Trophoblast cell (in vitro differentiated cells and primary cell): ENCODE results near the gene ZNF747.

Experiments
- DNase-seq, 2 donors: peaks; one replicate each; pipeline ENCODE4 v3.0.0-alpha.2; 2016
- H2AFZ ChIP-seq: 2 replicates; pipeline ENCODE4 v1.6.1; 2013; ENCODE audit warnings: low read length, moderate library complexity, mild to moderate bottlenecking; ENCODE audit not compliant: insufficient read depth, poor library complexity
- H2AK5ac ChIP-seq: 2 replicates; pipeline ENCODE4 v1.6.1; 2013; ENCODE audit warnings: mild to moderate bottlenecking, low read length
- H2BK120ac ChIP-seq: 2 replicates; pipeline ENCODE4 v1.6.1; 2013; ENCODE audit warnings: low read length, mild to moderate bottlenecking, moderate library complexity; ENCODE audit not compliant: insufficient read depth, poor library complexity
- H2BK12ac ChIP-seq: 2 replicates; pipeline ENCODE4 v1.6.1; 2013; ENCODE audit warnings: mild to moderate bottlenecking, low read length, moderate library complexity
- H2BK5ac ChIP-seq: 2 replicates; pipeline ENCODE4 v1.6.1; 2013; ENCODE audit warnings: low read length, low read depth, moderate library complexity, mild to moderate bottlenecking; ENCODE audit not compliant: poor library complexity
- H3K14ac ChIP-seq: 2 replicates; pipeline ENCODE4 v1.6.1; 2013; ENCODE audit warnings: mild to moderate bottlenecking, low read length
- H3K18ac ChIP-seq: 2 replicates; pipeline ENCODE4 v1.6.1; 2013; ENCODE audit warnings: mild to moderate bottlenecking, low read length
- H3K23ac ChIP-seq: 2 replicates; pipeline ENCODE4 v1.6.1; 2013; ENCODE audit warnings: low read length
- H3K27ac ChIP-seq: 2 replicates; pipeline ENCODE4 v1.5.1; 2013; ENCODE audit warnings: low read depth, mild to moderate bottlenecking, inconsistent platforms, low read length, moderate library complexity
- H3K27me3 ChIP-seq: 2 replicates; pipeline ENCODE4 v1.6.1; 2013; ENCODE audit warnings: inconsistent platforms, mild to moderate bottlenecking, low read length, moderate library complexity; ENCODE audit not compliant: insufficient read depth
- H3K36me3 ChIP-seq, 2 experiments: 1 replicate in 1 of 2; 2 replicates in 1 of 2; pipeline ENCODE4 v1.6.1; 2013; ENCODE audit warnings: low read length in 2 of 2, mild to moderate bottlenecking in 2 of 2, moderate library complexity in 1 of 2; ENCODE audit not compliant: insufficient read depth in 2 of 2, control insufficient read depth in 1 of 2
- H3K4ac ChIP-seq: 2 replicates; pipeline ENCODE4 v1.6.1; 2013; ENCODE audit warnings: low read depth, mild to moderate bottlenecking, low read length, moderate library complexity
- H3K4me1 ChIP-seq, 2 experiments: 1 replicate in 1 of 2; 2 replicates in 1 of 2; pipeline ENCODE4 v1.6.1; 2013; ENCODE audit warnings: low read length in 2 of 2, mild to moderate bottlenecking in 2 of 2, moderate library complexity in 1 of 2; ENCODE audit not compliant: insufficient read depth in 2 of 2, control insufficient read depth in 1 of 2
- H3K4me2 ChIP-seq: 2 replicates; pipeline ENCODE4 v1.6.1; 2013; ENCODE audit warnings: inconsistent platforms, mild to moderate bottlenecking, low read length, moderate library complexity
- H3K4me3 ChIP-seq: 2 replicates; pipeline ENCODE4 v1.5.1; 2013; ENCODE audit warnings: mild to moderate bottlenecking, low read depth, low read length, inconsistent platforms
- H3K79me1 ChIP-seq: one replicate; pipeline ENCODE4 v1.6.1; 2013; ENCODE audit warnings: low read length
- H3K79me2 ChIP-seq: 2 replicates; pipeline ENCODE4 v1.6.1; 2013; ENCODE audit warnings: low read length, mild to moderate bottlenecking; ENCODE audit not compliant: control insufficient read depth, insufficient read depth, poor library complexity
- H3K9ac ChIP-seq: 2 replicates; pipeline ENCODE4 v1.6.1; 2013; ENCODE audit warnings: mild to moderate bottlenecking, low read length
- H3K9me3 ChIP-seq: 2 replicates; pipeline ENCODE4 v1.6.1; 2013; ENCODE audit warnings: low read depth, mild to moderate bottlenecking, control low read depth, inconsistent platforms, low read length; ENCODE audit not compliant: insufficient read depth
- H4K12ac ChIP-seq: 2 replicates; pipeline ENCODE4 v1.6.1; 2013; ENCODE audit warnings: low read depth, mild to moderate bottlenecking, low read length, moderate library complexity
- H4K8ac ChIP-seq: 2 replicates; pipeline ENCODE4 v1.6.1; 2013; ENCODE audit warnings: low read depth, mild to moderate bottlenecking, low read length, moderate library complexity
- H4K91ac ChIP-seq: one replicate; pipeline ENCODE4 v1.6.1; 2013; ENCODE audit warnings: low read depth, mild to moderate bottlenecking, low read length, moderate library complexity
- WGBS: extraction: QIAGEN DNeasy Blood & Tissue Kit; methylation state at CpG from one replicate; pipeline ENCODE4 v1.1.7; 2013; ENCODE audit warnings: missing lambda C conversion rate; ENCODE audit not compliant: insufficient read length, insufficient coverage; ENCODE audit errors: extremely low coverage; 5-methylcytosine and 5-hydroxymethylcytosine counted together

ZNF747 gene

DNA sequence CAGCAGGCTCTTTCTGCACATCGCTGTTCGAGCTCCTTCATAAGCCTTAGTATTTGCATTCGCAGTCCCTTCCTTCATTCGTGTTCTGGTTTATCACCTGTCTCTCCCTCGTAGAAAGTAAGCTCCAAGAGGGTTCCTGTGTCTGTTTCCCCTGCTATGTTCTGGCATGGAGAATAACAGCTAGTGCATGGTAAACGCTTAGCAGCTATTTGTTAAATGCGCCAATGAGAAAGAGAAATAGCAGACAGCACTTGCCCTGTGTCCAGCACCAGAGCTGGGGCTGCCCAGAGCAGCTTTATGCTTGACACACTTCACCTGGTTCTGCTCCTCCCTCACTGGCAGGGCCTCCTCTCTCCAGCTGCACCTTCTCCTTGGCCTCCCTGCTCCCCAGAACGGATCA lies 31.3 kb upstream of the ZNF747 start:
- Histone ChIP-seq H3K4ac (no peak overlapping the region), H3K79me1 (peaks cover 2% of the 10 kb centered on the region), H3K23ac (no peak overlapping the region), H3K9me3 (peaks cover 2% of the 10 kb centered on the region), H3K18ac (no peak overlapping the region), H3K4me2 (no peak overlapping the region), H2BK120ac (no peak overlapping the region), H3K9ac (no peak overlapping the region), H3K36me3 (peaks cover 0 to 3% of the 10 kb centered on the region in 2 experiments), H3K4me1 (peaks cover 3% of the 10 kb centered on the region in 2 experiments), H3K79me2 (peaks cover 1% of the 10 kb centered on the region), H3K27ac (no peak overlapping the region), H2AK5ac (no peak overlapping the region), H4K8ac (no peak overlapping the region), H4K12ac (no peak overlapping the region), H3K14ac (no peak overlapping the region), H2BK5ac (no peak overlapping the region), H3K4me3 (no peak overlapping the region), H2BK12ac (no peak overlapping the region), H4K91ac (no peak overlapping the region), H3K27me3 (no peaks in the 10 kb centered on the region), H2AFZ (no peak overlapping the region)
- no peak for DNase-seq
- WGBS, result no CpG with 5 or more reads among the region's 8 CpGs

DNA sequence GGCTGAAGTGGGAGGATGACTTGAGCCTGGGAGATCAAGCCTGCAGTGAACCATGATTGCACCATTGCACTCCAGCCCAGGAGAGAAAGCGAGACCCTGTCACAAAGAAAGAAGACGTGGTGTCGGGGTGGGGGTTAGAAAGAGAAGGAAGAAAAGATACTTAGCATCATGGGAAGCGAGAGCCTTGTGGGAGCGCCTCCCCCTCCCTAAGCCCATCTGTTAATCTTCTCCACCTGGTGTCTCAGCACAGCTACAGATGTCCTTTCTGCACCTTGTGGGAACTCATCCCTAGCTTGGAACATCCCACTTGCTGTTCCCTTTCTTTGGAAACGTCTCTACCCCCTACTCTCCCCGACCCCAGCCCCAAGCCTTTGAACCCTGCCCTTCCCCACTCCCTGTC lies 30.9 kb upstream of the ZNF747 start:
- Histone ChIP-seq H3K9me3 (peaks cover 2% of the 10 kb centered on the region), H3K14ac (no peak overlapping the region)

DNA sequence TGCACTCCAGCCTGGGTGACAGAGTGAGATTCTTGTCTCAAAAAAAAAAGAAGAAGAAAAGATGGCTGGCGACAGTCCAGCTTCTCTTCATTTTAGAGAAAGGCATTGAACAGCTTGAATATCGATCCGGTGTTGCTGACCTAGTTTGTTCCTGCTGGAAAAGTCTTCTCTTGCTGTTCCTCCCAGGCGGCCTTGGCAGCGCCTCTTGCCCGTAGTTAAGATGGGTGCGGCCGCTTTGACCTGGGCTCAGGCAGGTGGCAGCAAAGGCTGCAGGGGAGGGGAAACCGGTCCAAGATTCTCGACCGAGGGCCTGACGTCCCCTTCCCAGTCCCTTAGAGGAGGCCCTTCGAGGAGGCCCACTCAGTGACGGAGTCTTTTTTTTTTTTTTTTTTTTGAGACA lies 27.4 kb upstream of the ZNF747 start:
- H2AK5ac ChIP-seq, result no peak overlapping the region
- H2BK12ac ChIP-seq, result no peak overlapping the region
- no peak overlapping the region for H2BK5ac ChIP-seq
- H3K18ac ChIP-seq, result no peak overlapping the region
- no CpG with 5 or more reads among the region's 14 CpGs for WGBS
- H3K27me3 ChIP-seq, result no peaks in the 10 kb centered on the region
- no peak overlapping the region for H4K12ac ChIP-seq
- H3K79me2 ChIP-seq, result peaks cover 6% of the 10 kb centered on the region
- H3K4me2 ChIP-seq, result no peak overlapping the region
- H3K14ac ChIP-seq, result no peak overlapping the region
- no peak overlapping the region for H3K4ac ChIP-seq
- H2AFZ ChIP-seq, result no peak overlapping the region
- H4K8ac ChIP-seq, result no peak overlapping the region
- no peak overlapping the region for H3K9ac ChIP-seq
- DNase-seq, result no peak
- H4K91ac ChIP-seq, result no peak overlapping the region
- no peaks in the 10 kb centered on the region for H3K9me3 ChIP-seq
- H2BK120ac ChIP-seq, result no peak overlapping the region
- H3K23ac ChIP-seq, result no peak overlapping the region
- H3K4me1 ChIP-seq, result peaks cover 0 to 3% of the 10 kb centered on the region in 2 experiments
- H3K4me3 ChIP-seq, result no peak overlapping the region
- H3K27ac ChIP-seq, result no peak overlapping the region
- H3K79me1 ChIP-seq, result peaks cover 13% of the 10 kb centered on the region
- no peaks in the 10 kb centered on the region for H3K36me3 ChIP-seq

More for the DNA sequence above, 30.9 kb upstream of the ZNF747 start:
- no peak overlapping the region for H2AFZ ChIP-seq
- no peak overlapping the region for H2BK120ac ChIP-seq
- no peak overlapping the region for H4K91ac ChIP-seq
- H3K18ac ChIP-seq, result no peak overlapping the region
- H4K12ac ChIP-seq, result no peak overlapping the region
- DNase-seq, result no peak
- H3K4me3 ChIP-seq, result no peak overlapping the region
- no peak overlapping the region for H3K9ac ChIP-seq
- H2BK5ac ChIP-seq, result no peak overlapping the region
- H2BK12ac ChIP-seq, result no peak overlapping the region
- no peak overlapping the region for H3K4ac ChIP-seq
- H3K27ac ChIP-seq, result no peak overlapping the region
- H3K4me2 ChIP-seq, result no peak overlapping the region
- no peak overlapping the region for H2AK5ac ChIP-seq
- peaks cover 0 to 3% of the 10 kb centered on the region in 2 experiments for H3K36me3 ChIP-seq
- no peaks in the 10 kb centered on the region for H3K4me1 ChIP-seq
- H3K23ac ChIP-seq, result no peak overlapping the region
- H3K79me1 ChIP-seq, result no peaks in the 10 kb centered on the region
- WGBS, result no CpG with 5 or more reads among the region's 7 CpGs
- no peaks in the 10 kb centered on the region for H3K27me3 ChIP-seq
- H4K8ac ChIP-seq, result no peak overlapping the region
- no peaks in the 10 kb centered on the region for H3K79me2 ChIP-seq

DNA sequence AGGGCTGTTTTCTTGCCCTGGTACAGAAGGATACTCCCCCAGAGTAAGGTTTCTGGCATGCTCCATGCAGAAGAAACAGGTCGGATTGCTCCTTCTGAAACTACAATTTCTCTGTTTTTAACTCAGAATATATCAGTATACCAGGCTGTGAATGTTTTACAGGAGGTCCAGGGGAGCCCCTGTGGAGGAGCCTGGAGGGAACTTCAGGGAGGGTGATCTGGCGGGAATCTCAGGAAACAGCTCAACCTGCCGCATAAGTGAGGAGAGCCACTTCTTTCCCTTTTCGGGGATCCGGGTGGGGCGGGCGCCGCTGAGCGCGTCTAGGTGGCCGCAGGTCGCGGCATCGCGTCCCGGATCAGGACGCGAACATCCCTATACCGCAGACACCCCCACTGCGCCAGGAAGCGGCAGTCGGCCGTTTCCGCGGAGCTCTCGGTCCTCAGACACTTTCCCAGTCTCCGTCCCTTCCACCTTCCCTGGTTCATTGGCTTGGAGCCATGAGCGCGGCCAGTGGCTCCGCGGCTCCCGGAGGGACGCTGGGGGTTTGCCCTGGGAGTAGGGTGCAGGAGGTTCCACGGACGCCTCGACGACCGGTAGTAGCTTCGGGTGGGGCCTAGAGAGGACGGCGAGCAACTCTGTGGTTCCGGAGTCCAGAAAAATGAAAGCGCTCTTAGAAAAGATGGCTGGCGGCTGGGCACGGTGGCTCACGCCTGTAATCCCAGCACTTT lies 26.6 kb upstream of the ZNF747 start:
- Histone ChIP-seq H3K27me3 (no peaks in the 10 kb centered on the region), H3K36me3 (no peaks in the 10 kb centered on the region), H2AFZ (no peak overlapping the region), H3K23ac (no peak overlapping the region), H3K4me1 (peaks cover 2 to 5% of the 10 kb centered on the region in 2 experiments), H3K18ac (no peak overlapping the region), H3K4ac (no peak overlapping the region), H3K27ac (no peak overlapping the region), H2BK12ac (peak overlapping the region; percentile 19), H4K8ac (no peak overlapping the region), H2BK5ac (no peak overlapping the region), H3K9ac (no peak overlapping the region), H4K91ac (no peak overlapping the region), H2AK5ac (no peak overlapping the region), H3K9me3 (no peaks in the 10 kb centered on the region), H3K14ac (no peak overlapping the region), H3K79me2 (peaks cover 6% of the 10 kb centered on the region), H2BK120ac (no peak overlapping the region), H3K4me3 (no peak overlapping the region), H3K4me2 (peak overlapping the region; percentile 43), H4K12ac (no peak overlapping the region), H3K79me1 (peaks cover 13% of the 10 kb centered on the region)
- no CpG with 5 or more reads among the region's 46 CpGs for WGBS
- no peak for DNase-seq
